Breast epithelium (tissue), 3 donors: Measurements from ENCODE around the gene OR2D2.

Experiments used
- CTCF ChIP-seq, 3 donors: fragments of 450-650 bp; IDR thresholded peaks; one replicate each; pipeline ENCODE4 v1.5.1; 2016 to 2017; ENCODE audit warnings: antibody characterized with exemption in 3 of 3, mild to moderate bottlenecking in 3 of 3, moderate library complexity in 3 of 3
- POLR2A ChIP-seq: fragments of 450-650 bp; IDR thresholded peaks from one replicate; pipeline ENCODE4 v1.6.1; 2016; ENCODE audit warnings: antibody characterized with exemption, mild to moderate bottlenecking, moderate library complexity

GRCh38 chr11:6850526-6850925 is 41.8 kb downstream of the OR2D2 start:
- TF ChIP-seq CTCF (IDR thresholded peaks at IDR 0.05) (no peak), POLR2A (no peak)
